ENCODE data around the gene RGS6.

The RGS6 gene

DNA sequence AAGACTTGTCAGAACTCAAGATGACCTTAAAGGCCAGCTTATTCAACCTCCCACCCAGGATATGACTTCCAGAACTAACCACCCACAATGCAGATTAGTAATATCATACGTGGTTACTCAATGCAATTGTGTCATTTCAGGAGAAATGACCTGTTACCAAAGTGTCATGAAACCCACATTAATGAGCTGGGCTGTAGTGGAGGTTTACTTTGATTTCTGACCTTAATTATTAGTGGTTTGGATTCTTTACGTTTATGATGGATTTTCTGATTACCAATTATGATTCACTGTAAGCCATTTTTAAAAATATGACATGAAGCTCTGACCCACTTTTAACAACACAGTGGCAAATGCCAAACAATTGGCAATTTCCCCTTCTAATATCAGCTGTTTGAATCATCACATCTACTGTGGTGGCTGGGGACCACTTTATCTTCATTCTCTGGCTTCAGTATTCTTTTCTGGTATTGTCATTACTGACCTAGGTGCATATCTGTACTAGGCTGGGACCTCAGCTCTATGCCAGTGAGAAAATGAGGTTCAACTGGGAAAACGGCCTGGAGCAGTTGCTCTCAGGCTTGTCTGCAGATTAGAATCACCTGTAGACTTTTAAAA is 223.3 kb downstream of the RGS6 start:
- TF ChIP-seq, protein P1, sequence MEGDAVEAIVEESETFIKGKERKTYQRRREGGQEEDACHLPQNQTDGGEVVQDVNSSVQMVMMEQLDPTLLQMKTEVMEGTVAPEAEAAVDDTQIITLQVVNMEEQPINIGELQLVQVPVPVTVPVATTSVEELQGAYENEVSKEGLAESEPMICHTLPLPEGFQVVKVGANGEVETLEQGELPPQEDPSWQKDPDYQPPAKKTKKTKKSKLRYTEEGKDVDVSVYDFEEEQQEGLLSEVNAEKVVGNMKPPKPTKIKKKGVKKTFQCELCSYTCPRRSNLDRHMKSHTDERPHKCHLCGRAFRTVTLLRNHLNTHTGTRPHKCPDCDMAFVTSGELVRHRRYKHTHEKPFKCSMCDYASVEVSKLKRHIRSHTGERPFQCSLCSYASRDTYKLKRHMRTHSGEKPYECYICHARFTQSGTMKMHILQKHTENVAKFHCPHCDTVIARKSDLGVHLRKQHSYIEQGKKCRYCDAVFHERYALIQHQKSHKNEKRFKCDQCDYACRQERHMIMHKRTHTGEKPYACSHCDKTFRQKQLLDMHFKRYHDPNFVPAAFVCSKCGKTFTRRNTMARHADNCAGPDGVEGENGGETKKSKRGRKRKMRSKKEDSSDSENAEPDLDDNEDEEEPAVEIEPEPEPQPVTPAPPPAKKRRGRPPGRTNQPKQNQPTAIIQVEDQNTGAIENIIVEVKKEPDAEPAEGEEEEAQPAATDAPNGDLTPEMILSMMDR (IDR thresholded peaks at IDR 0.05; ENCODE audit: low read depth, low read length) = no peak
- H3K4me3 ChIP-seq (ENCODE audit: low read depth, low read length) = no peak overlapping the region

DNA sequence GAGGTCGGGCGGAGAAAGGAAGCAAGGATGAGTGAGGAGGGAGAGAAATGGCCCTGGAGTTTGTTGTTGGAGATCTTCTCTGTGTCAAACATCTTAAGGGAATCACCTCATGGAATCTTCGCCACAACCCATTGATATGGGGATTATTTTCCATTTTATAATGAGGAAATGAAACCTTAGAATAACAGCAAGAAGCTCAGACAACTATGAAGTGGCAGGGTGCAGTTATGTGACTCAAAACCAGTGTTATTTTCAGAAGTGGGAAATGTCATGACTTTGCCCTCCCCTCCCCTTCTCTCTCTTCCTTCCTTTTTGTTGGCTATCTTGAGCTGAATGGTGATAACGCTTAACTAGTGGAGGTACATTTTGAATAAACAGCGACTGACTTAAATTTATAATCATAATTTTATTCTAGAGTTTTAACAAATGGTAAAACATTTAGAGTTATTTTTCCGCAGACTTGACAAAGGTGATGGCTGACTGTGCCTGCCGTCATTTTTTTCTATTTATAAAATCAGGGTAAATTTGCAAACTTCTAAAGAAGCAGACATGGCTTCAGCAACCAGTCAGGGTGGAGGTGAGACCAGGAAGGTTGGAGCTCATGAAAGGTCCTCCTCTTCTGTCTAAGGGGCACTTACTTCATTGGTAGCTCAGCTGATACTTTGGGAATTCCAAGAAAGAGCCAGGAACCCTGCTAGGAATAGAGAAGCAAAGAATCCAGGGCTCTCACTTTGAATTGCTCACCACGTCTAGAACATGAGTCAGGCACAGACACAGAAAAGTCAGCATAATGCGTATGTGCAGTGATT is 232.4 kb downstream of the RGS6 start:
- TF ChIP-seq, protein P1 (IDR thresholded peaks at IDR 0.05; ENCODE audit: low read depth, low read length) = no peak
- no peak overlapping the region for H3K4me3 ChIP-seq (ENCODE audit: low read depth, low read length)

DNA sequence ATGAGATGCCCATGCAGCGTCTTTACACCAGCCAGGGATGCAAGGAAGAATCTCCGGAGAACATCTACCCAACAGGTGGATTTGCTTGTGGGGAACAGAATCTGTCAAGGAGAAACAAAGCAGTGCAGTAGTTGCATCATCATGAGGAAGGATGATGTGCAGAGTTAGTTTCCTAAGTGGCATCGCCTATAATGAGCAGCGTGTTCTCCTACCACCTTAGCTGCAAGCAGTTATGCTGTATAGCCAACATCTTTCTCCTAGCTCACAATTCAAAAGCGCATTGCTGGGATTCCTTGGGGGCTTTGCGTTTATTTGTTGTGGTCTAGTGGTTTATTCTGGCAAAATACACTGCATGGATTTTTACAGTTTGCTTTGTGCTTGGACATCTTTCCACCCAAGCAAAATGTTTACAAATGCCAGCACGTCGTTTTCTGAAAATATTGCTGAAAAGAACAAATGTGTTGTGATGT is 233.0 kb downstream of the RGS6 start:
- TF ChIP-seq, protein P1 (IDR thresholded peaks at IDR 0.05; ENCODE audit: low read depth, low read length) = no peak
- no peak overlapping the region for H3K4me3 ChIP-seq (ENCODE audit: low read depth, low read length)

DNA sequence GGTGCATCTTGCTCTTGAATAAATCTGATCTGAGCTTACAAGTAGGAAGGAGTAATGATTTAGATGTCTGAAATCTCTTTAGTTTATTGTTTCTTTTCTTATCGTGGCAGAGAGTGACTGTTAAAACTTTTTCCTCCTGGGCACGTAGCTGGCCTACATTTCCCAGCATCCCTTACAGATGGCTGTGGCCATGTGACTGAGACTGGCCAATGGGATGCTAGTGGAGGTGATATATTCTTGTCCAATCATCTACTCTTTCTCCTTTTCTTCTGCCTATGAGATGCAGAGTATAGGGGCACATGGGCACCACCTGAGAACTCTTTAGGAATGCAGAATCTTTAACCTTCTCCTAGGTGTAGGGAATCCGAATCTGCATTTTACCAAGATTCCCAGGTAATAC is 237.3 kb downstream of the RGS6 start:
- TF ChIP-seq, protein P1 (IDR thresholded peaks at IDR 0.05; ENCODE audit: low read depth, low read length) = no peak
- H3K4me3 ChIP-seq (ENCODE audit: low read depth, low read length) = no peak overlapping the region

DNA sequence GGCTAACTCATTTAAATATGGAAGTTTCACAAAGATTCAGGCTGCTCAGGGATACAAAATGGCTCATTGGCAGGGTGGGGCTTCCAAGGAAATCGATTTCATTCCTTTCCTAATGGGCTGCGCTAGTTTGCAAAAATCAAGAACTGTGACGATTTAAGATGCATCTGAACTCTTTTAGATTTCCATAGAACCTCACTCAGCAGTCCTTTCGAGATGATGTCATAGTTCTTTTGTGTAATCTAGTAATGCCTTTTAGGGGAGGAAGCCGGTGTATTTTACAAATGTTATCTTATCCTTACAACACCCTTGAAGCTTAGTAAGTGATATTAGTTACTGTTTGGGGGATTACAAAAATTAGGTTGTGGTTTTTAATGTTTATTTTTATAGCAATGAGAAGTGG is 239.8 kb downstream of the RGS6 start:
- TF ChIP-seq, protein P1 (IDR thresholded peaks at IDR 0.05; ENCODE audit: low read depth, low read length) = no peak

DNA sequence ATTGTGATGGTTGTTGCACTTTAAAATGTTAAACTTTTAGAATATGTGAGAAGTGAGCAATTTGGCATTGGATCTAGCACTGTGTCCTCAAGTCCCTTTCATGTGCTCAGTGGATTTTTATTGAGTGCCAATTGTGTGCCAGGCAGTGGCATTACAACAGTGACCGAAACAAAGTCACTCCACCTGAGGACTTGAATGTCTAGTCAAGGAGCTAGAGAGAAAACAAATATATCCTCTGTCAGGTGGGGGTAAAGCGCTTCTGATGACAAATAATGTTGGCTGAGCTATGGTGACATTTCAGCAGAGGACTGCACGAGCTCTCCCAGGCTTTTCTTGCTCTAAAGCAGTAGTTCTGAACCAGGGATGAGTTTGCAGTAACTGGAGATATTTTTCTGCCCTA is 240.4 kb downstream of the RGS6 start:
- TF ChIP-seq, protein P1 (IDR thresholded peaks at IDR 0.05; ENCODE audit: low read depth, low read length) = no peak
- H3K4me3 ChIP-seq (ENCODE audit: low read depth, low read length) = no peak overlapping the region

More for the DNA sequence above, 239.8 kb downstream of the RGS6 start:
- no peak overlapping the region for H3K4me3 ChIP-seq (ENCODE audit: low read depth, low read length)

Data from WI38 (cell line).